OCI-LY7 (cell line): ENCODE results near the gene FCHO2. TPM values are rescaled to one million over a fixed set of nuclear protein-coding genes. Genes with fewer than 3 reads are reported as not detected.

ENCODE experiments used
- BruUV-seq: library from RNA; stranded (reverse); fragments of 400-500 nt; replicated peaks from 2 replicates; lab custom pipeline; 2021; lab: Mats Ljungman, UMichigan
- CTCF ChIA-PET: fragments of 300-600 bp; sonication (Branson Sonifier 250); formaldehyde crosslinking; loops from one replicate; lab custom pipeline; 2022; ENCODE audit warnings: antibody characterized with exemption; ENCODE audit not compliant: unreplicated experiment; lab: Charles Lee
- POLR2A ChIA-PET: fragments of 300-600 bp; sonication (Branson Sonifier 250); formaldehyde crosslinking; loops from one replicate; lab custom pipeline; 2022; ENCODE audit warnings: antibody characterized with exemption; lab: Charles Lee
- DNase-seq: peaks from one replicate; pipeline ENCODE4 v3.0.0-alpha.2; 2015; ENCODE audit warnings: low spot score
- H2AFZ ChIP-seq: fragments of 200-600 bp; sonication (generic), shearing (Covaris generic); 2 replicates; pipeline ENCODE4 v1.6.1; 2014; ENCODE audit warnings: mild to moderate bottlenecking, antibody characterized with exemption, low read length, moderate library complexity
- H3K27ac ChIP-seq: fragments of 200-600 bp; sonication (generic); 2 replicates; pipeline ENCODE4 v1.5.1; 2014; ENCODE audit warnings: mixed run types, low read depth, mild to moderate bottlenecking, moderate library complexity, low read length, inconsistent platforms; ENCODE audit not compliant: poor library complexity, severe bottlenecking
- H3K36me3 ChIP-seq: fragments of 200-600 bp; sonication (generic); 2 replicates; pipeline ENCODE4 v1.6.1; 2014; ENCODE audit warnings: mild to moderate bottlenecking, antibody characterized with exemption, low read length, moderate library complexity, mixed read lengths; ENCODE audit not compliant: insufficient read depth
- H3K4me1 ChIP-seq: fragments of 200-600 bp; sonication (generic); 2 replicates; pipeline ENCODE4 v1.5.1; 2014; ENCODE audit warnings: mild to moderate bottlenecking, low read length; ENCODE audit not compliant: insufficient read depth, poor library complexity, severe bottlenecking
- H3K4me2 ChIP-seq: fragments of 200-600 bp; sonication (generic); 2 replicates; pipeline ENCODE4 v1.6.1; 2014; ENCODE audit warnings: mild to moderate bottlenecking, low read length
- H3K4me3 ChIP-seq: fragments of 200-600 bp; sonication (generic); 2 replicates; pipeline ENCODE4 v1.5.1; 2014; ENCODE audit warnings: mild to moderate bottlenecking, low read depth, low read length; ENCODE audit not compliant: poor library complexity, severe bottlenecking
- H3K79me2 ChIP-seq: fragments of 200-600 bp; sonication (generic); 2 replicates; pipeline ENCODE4 v1.6.1; 2016; ENCODE audit warnings: low read depth, mild to moderate bottlenecking, low read length, moderate library complexity, mixed read lengths; ENCODE audit not compliant: insufficient read depth
- H3K9me2 ChIP-seq: fragments of 200-600 bp; sonication (generic); 2 replicates; pipeline ENCODE4 v1.6.1; 2016; ENCODE audit warnings: mild to moderate bottlenecking, low read length, mixed read lengths; ENCODE audit not compliant: insufficient read depth
- H3K9me3 ChIP-seq: fragments of 200-600 bp; sonication (generic); 2 replicates; pipeline ENCODE4 v1.6.1; 2014; ENCODE audit warnings: mild to moderate bottlenecking, mixed run types, low read length, mixed read lengths
- H4K20me1 ChIP-seq: fragments of 200-600 bp; sonication (generic); 2 replicates; pipeline ENCODE4 v1.6.1; 2014; ENCODE audit warnings: mild to moderate bottlenecking, antibody characterized with exemption, low read length, moderate library complexity, mixed read lengths; ENCODE audit not compliant: insufficient read depth
- CTCF ChIP-seq: fragments of 200-600 bp; sonication (generic); conservative IDR thresholded peaks from 2 replicates; pipeline ENCODE4 v1.5.1; 2014; ENCODE audit warnings: mild to moderate bottlenecking, antibody characterized with exemption, low read length, moderate library complexity, mixed read lengths
- EZH2phosphoT487 ChIP-seq: fragments of 200-600 bp; sonication (generic); IDR thresholded peaks from 2 replicates; pipeline ENCODE4 v1.6.1; 2018; ENCODE audit warnings: low read depth, borderline replicate concordance, mild to moderate bottlenecking, mixed run types, antibody characterized with exemption, low read length, moderate library complexity, mixed read lengths
- intact Hi-C: fragments of 100-400 bp; cut with micrococcal nuclease; formaldehyde crosslinking; loops from one replicate; pipeline ENCODE4 v1.10.0; 2022; ENCODE audit not compliant: unreplicated experiment
- total RNA-seq, 2 experiments: library from RNA; depleted of rRNA in 1 of 2; stranded (reverse); fragments of >200 nt in 1 of 2; shearing (Covaris generic) in 1 of 2; gene quantifications; 2 replicates each; pipeline ENCODE4 v1.2.3, GENCODE V29; 2014 to 2022

FCHO2 gene
- total RNA-seq, 2 experiments from 2014 or later = 7.2 to 7.8 TPM

GRCh38 chr5:73030531-73030930 lies 74.7 kb downstream of the FCHO2 start:
- H3K9me2 ChIP-seq = no peaks in the 10 kb centered on the region
- no peak for TF ChIP-seq EZH2phosphoT487
- no peak for TF ChIP-seq CTCF
- POLR2A ChIA-PET = interaction anchor here (0.5 to 0.6 kb wide), 2 partner anchors 66 to 339 kb away, joined by 3 to 4 read pairs; no protein-coding TSS in a partner anchor
- no peaks in the 10 kb centered on the region for H4K20me1 ChIP-seq
- CTCF ChIA-PET = no interaction called here
- H3K36me3 ChIP-seq = no peaks in the 10 kb centered on the region
- no peaks in the 10 kb centered on the region for H3K9me3 ChIP-seq
- intact Hi-C loops = no loop called here
- no peak overlapping the region for H3K27ac ChIP-seq
- DNase-seq = no peak
- no peaks in the 10 kb centered on the region for H3K79me2 ChIP-seq
- no peak overlapping the region for H3K4me3 ChIP-seq
- no TSS peak for BruUV-seq
- no peak overlapping the region for H3K4me2 ChIP-seq
- no peaks in the 10 kb centered on the region for H3K4me1 ChIP-seq
- no peak overlapping the region for H2AFZ ChIP-seq

DNA sequence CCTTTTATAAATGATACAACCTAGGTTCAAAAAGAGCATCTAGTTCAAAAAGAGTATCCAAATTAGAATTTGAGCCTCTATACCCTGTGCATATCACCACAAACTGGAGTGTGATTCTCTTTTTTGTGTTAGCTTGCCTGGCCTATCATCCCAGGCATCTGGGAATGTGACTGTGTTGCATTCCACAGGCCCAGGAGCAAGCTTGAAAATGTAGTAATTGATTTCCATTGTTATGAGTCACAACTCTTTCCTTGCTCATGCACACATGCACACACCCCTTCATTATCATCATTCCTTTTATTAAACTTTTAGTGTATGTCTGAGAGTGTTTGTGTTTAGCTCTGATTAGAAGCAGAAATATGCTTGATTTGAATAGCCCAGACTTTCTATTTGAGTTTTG lies 75.2 kb downstream of the FCHO2 start:
- no peak for TF ChIP-seq EZH2phosphoT487
- TF ChIP-seq CTCF = no peak
- H3K27ac ChIP-seq = no peak overlapping the region
- no peak overlapping the region for H3K4me3 ChIP-seq
- no peak overlapping the region for H2AFZ ChIP-seq
- no peak for DNase-seq
- H3K36me3 ChIP-seq = no peaks in the 10 kb centered on the region
- CTCF ChIA-PET = no interaction called here
- intact Hi-C loops = no loop called here
- no TSS peak for BruUV-seq
- POLR2A ChIA-PET = interaction anchor here (0.5 to 0.6 kb wide), 2 partner anchors 65 to 339 kb away, joined by 3 to 4 read pairs; no protein-coding TSS in a partner anchor
- no peaks in the 10 kb centered on the region for H3K9me2 ChIP-seq
- no peak overlapping the region for H3K4me2 ChIP-seq
- no peaks in the 10 kb centered on the region for H3K9me3 ChIP-seq
- no peaks in the 10 kb centered on the region for H3K4me1 ChIP-seq
- H3K79me2 ChIP-seq = no peaks in the 10 kb centered on the region
- H4K20me1 ChIP-seq = no peaks in the 10 kb centered on the region

DNA sequence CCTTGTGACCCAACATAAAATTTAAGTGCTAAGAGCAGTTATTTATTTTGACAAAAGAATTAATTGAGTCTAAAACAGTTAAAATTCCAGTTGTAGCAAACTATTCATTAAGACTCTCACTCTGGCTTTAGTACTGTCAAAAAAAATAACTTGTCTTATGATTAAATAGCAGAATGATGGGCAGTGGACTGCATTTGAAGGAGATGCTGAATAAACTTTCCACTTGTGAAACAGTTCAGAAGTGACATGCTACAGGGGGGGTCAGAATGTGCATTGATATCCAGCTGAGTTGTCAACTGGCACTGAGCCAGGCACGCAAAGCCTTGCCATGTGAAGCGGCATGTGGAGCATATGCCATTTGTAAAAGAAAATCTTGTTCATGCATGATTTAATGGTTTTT lies 76.0 kb downstream of the FCHO2 start:
- no peak for DNase-seq
- Histone ChIP-seq H3K9me2 (no peaks in the 10 kb centered on the region), H3K9me3 (no peaks in the 10 kb centered on the region), H4K20me1 (no peaks in the 10 kb centered on the region), H2AFZ (no peak overlapping the region), H3K4me2 (no peak overlapping the region), H3K79me2 (no peaks in the 10 kb centered on the region), H3K27ac (no peak overlapping the region), H3K36me3 (no peaks in the 10 kb centered on the region), H3K4me1 (no peaks in the 10 kb centered on the region), H3K4me3 (no peak overlapping the region)
- intact Hi-C loops = no loop called here
- ChIA-PET CTCF (no interaction called here), POLR2A (interaction anchor here (0.7 kb wide), 1 partner anchor 18 kb away, joined by 3 read pairs; no protein-coding TSS in a partner anchor)
- no peak for TF ChIP-seq CTCF
- TF ChIP-seq EZH2phosphoT487 = no peak
- no TSS peak for BruUV-seq
